ENCODE results near the gene UIMC1. TPM values are rescaled to one million over a fixed set of nuclear protein-coding genes. Genes with fewer than 3 reads are reported as not detected.

The UIMC1 gene
- total and polyA plus RNA-seq, 12 donors: 11.2 to 58.1 (median 35.9) TPM

DNA sequence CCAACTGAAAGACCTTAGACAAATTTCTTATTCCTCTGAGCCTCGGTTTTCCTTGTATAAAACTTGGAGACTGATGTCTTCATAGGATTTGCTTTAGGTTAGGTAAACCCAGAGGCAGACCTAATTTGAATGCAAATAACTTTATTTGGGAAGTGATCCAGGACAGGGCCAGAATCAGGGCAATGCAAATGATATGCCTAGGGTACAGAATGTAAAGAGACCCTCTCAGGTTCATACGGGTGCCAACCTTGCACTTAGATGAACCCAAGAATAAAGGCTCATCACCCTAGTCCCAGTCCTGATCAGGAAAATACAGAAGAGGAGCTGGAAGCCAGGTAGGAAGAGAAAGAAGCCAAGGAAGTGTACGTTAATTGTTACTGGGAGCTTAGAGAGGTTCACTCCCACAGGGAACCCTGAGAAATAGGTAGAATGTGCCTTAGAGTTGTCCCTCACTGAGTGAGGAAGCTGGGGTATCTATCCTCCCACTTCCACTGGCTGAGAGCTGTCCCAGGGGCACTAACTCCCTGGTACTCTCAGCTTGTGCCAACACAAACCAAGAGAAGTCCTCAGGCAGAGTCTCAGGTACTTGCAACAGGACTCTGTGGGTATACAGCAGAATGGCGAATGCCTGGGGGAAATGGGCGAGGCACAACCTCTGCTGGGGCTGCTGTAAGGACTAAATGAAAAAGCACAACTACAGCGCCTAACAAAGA is 104.3 kb downstream of the UIMC1 start:
- intact Hi-C loops (cut with DNase I): no loop called here
- H3K27ac ChIP-seq: peak overlapping the region in 1 of 5 donors; percentile 2
- no peaks in the 10 kb centered on the region for H3K27me3 ChIP-seq
- TF ChIP-seq, protein P1, sequence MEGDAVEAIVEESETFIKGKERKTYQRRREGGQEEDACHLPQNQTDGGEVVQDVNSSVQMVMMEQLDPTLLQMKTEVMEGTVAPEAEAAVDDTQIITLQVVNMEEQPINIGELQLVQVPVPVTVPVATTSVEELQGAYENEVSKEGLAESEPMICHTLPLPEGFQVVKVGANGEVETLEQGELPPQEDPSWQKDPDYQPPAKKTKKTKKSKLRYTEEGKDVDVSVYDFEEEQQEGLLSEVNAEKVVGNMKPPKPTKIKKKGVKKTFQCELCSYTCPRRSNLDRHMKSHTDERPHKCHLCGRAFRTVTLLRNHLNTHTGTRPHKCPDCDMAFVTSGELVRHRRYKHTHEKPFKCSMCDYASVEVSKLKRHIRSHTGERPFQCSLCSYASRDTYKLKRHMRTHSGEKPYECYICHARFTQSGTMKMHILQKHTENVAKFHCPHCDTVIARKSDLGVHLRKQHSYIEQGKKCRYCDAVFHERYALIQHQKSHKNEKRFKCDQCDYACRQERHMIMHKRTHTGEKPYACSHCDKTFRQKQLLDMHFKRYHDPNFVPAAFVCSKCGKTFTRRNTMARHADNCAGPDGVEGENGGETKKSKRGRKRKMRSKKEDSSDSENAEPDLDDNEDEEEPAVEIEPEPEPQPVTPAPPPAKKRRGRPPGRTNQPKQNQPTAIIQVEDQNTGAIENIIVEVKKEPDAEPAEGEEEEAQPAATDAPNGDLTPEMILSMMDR (IDR thresholded peaks at IDR 0.05): no peak
- no peak for TF ChIP-seq POLR2A (IDR thresholded peaks at IDR 0.05)
- peak in 1 of 7 donors; percentile 17 for DNase-seq
- H3K9me3 ChIP-seq (replicated peaks in 1 of 3): no peaks in the 10 kb centered on the region
- no peak overlapping the region for H3K4me3 ChIP-seq
- WGBS, 4 donors: 87 to 90% (median 88%) methylated on average over 5 to 6 of the region's 6 CpGs
- no peaks in the 10 kb centered on the region for H3K4me1 ChIP-seq (replicated peaks in 1 of 2)
- H3K36me3 ChIP-seq (replicated peaks in 1 of 2): peaks cover 0 to 40% of the 10 kb centered on the region in 2 donors

DNA sequence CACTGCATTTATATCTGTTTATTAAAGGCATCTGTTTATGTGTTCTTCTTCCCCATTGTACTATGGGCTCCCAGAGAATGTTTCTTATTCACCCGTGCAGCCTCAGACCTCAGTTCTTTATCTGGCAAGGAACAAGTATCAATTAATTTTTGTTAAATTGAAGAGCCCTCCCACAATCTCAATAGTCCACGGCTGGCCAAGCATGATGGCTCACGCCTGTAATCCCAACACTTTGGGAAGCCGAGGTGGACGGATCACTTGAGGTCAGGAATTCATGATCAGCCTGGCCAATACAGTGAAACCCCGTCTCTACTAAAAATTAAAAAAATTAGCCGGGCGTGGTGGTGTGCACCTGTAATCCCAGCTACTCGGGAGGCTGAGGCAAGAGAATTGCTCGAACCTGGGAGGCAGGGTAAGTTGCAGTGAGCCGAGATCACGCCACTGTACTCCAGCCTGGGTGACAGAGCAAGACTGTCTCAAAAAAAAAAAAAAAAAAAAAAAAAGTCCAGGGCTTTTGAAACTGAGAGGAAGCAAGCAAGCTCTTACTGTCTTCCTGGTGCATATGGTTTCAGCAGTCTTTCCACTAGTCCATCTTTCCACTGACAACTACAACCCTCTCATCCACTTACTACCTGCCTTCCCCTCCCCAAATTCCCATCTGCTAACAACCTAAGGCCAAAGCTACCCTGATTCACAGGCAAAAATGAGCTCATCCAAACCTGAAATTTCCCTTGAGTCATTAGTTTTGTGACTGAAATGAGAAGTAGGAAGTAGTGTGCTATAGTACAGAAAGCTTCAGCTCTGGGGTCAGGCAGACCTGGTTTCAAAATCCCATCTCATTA is 105.1 kb downstream of the UIMC1 start:
- TF ChIP-seq POLR2A (IDR thresholded peaks at IDR 0.05): no peak
- TF ChIP-seq, protein P1 (IDR thresholded peaks at IDR 0.05): no peak
- 90 to 94% (median 91%) methylated on average over 12 of the region's 12 CpGs for WGBS, 4 donors
- intact Hi-C loops (cut with DNase I): no loop called here

DNA sequence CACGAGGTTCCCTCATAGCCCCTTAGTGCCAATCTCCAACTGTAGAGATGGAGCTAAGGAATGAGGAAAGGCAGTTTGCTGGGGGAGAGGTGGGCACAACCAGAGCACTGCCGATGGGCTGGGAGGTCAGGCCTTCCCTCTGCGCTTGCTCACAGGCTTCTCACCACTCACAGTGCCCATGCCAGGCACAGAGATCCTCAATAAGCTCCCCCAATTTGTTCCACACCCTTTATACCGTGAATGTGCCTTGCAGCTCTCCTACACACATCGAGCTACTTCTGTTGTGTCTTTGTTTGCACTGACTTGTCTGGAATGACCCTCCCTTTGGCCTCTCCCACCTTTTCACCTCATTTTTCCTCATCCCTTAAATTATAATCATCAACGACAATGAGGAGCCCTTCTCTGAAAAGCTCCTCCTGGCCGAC is 105.8 kb downstream of the UIMC1 start:
- H3K4me3 ChIP-seq: no peak overlapping the region
- peaks cover 0 to 25% of the 10 kb centered on the region in 2 donors for H3K36me3 ChIP-seq (replicated peaks in 1 of 2)
- DNase-seq: no peak
- peak overlapping the region in 1 of 5 donors; percentile 31 for H3K27ac ChIP-seq
- H3K9me3 ChIP-seq (replicated peaks in 1 of 3): no peaks in the 10 kb centered on the region
- TF ChIP-seq, protein P1 (IDR thresholded peaks at IDR 0.05): no peak
- TF ChIP-seq POLR2A (IDR thresholded peaks at IDR 0.05): no peak
- intact Hi-C loops (cut with DNase I): no loop called here
- H3K4me1 ChIP-seq (replicated peaks in 1 of 2): no peaks in the 10 kb centered on the region
- 64 to 78% (median 72%) methylated on average over 7 of the region's 7 CpGs for WGBS, 4 donors
- no peaks in the 10 kb centered on the region for H3K27me3 ChIP-seq

More for the DNA sequence above, 105.1 kb downstream of the UIMC1 start:
- DNase-seq: peak in 1 of 7 donors; percentile 19
- Histone ChIP-seq H3K27me3 (no peaks in the 10 kb centered on the region), H3K36me3 (replicated peaks in 1 of 2) (peaks cover 0 to 32% of the 10 kb centered on the region in 2 donors), H3K27ac (peak overlapping the region in 1 of 5 donors; percentile 36), H3K9me3 (replicated peaks in 1 of 3) (no peaks in the 10 kb centered on the region), H3K4me1 (replicated peaks in 1 of 2) (no peaks in the 10 kb centered on the region), H3K4me3 (no peak overlapping the region)

Measured in adrenal gland (tissue), 12 donors.